IMR-90 (cell line): ENCODE measurements around the gene WNT3. TPM values are rescaled to one million over a fixed set of nuclear protein-coding genes. Genes with fewer than 3 reads are reported as not detected.

Experiments used
- ATAC-seq: fragments of 200-7000 bp; cut with Tn5 transposase; 2 replicates; pipeline ENCODE4 v1.9.1; 2020; ENCODE audit warnings: low read depth, mild to moderate bottlenecking, moderate library complexity
- BruUV-seq: library from RNA; stranded (reverse); fragments of 400-500 nt; replicated peaks from 2 replicates; lab custom pipeline; 2021; lab: Mats Ljungman, UMichigan
- CTCF ChIA-PET: fragments of 300-600 bp; formaldehyde crosslinking; extraction: SDS; loops from one replicate; lab custom pipeline; 2021; ENCODE audit warnings: antibody characterized with exemption; lab: Yijun Ruan, JAX
- POLR2A ChIA-PET: fragments of 300-600 bp; sonication (Branson Sonifier 250); formaldehyde crosslinking; loops from one replicate; lab custom pipeline; 2022; ENCODE audit warnings: antibody characterized with exemption; ENCODE audit not compliant: unreplicated experiment; lab: Charles Lee
- DNase-seq: peaks from one replicate; pipeline ENCODE4 v3.0.0; 2013
- H2AFZ ChIP-seq: replicated peaks from 2 replicates; pipeline ENCODE3; 2013; ENCODE audit warnings: low read length, mild to moderate bottlenecking; ENCODE audit not compliant: poor library complexity
- H2AK5ac ChIP-seq: 2 replicates; pipeline ENCODE4 v1.6.1; 2013; ENCODE audit warnings: low read depth, low read length, inconsistent platforms
- H2AK9ac ChIP-seq: replicated peaks from 2 replicates; pipeline ENCODE3; 2013; ENCODE audit warnings: mild to moderate bottlenecking, low read depth, low read length, moderate library complexity; ENCODE audit not compliant: poor library complexity
- H2BK120ac ChIP-seq: 2 replicates; pipeline ENCODE4 v1.6.1; 2013; ENCODE audit warnings: low read depth, low read length, inconsistent platforms
- H2BK15ac ChIP-seq: 3 replicates; pipeline ENCODE4 v1.6.1; 2013; ENCODE audit warnings: low read depth, low read length, inconsistent platforms
- H2BK20ac ChIP-seq: 2 replicates; pipeline ENCODE4 v1.6.1; 2013; ENCODE audit warnings: low read depth, mild to moderate bottlenecking, inconsistent platforms, low read length, moderate library complexity
- H2BK5ac ChIP-seq: 2 replicates; pipeline ENCODE4 v1.6.1; 2013; ENCODE audit warnings: mild to moderate bottlenecking, low read depth, low read length, inconsistent platforms; ENCODE audit not compliant: poor library complexity, severe bottlenecking
- H3K14ac ChIP-seq: replicated peaks from 2 replicates; pipeline ENCODE4 v1.6.1; 2013; ENCODE audit warnings: low read depth, low read length, inconsistent platforms
- H3K18ac ChIP-seq: 2 replicates; pipeline ENCODE4 v1.6.1; 2013; ENCODE audit warnings: low read depth, low read length, control low read depth
- H3K23ac ChIP-seq: 2 replicates; pipeline ENCODE4 v1.6.1; 2013; ENCODE audit warnings: low read depth, low read length, inconsistent platforms
- H3K27ac ChIP-seq: 2 replicates; pipeline ENCODE4 v1.5.1; 2013; ENCODE audit warnings: mild to moderate bottlenecking, control low read depth, low read length; ENCODE audit not compliant: insufficient read depth
- H3K27me3 ChIP-seq: 2 replicates; pipeline ENCODE4 v1.6.1; 2013; ENCODE audit warnings: low read length; ENCODE audit not compliant: control insufficient read depth, insufficient read depth
- H3K36me3 ChIP-seq: 2 replicates; pipeline ENCODE4 v1.6.1; 2013; ENCODE audit warnings: low read length, mixed read lengths; ENCODE audit not compliant: control insufficient read depth, insufficient read depth
- H3K4ac ChIP-seq: 2 replicates; pipeline ENCODE4 v1.6.1; 2013; ENCODE audit warnings: low read depth, low read length, inconsistent platforms
- H3K4me1 ChIP-seq: 2 replicates; pipeline ENCODE4 v1.6.1; 2013; ENCODE audit warnings: low read length, mixed read lengths; ENCODE audit not compliant: control insufficient read depth, insufficient read depth
- H3K4me2 ChIP-seq: 2 replicates; pipeline ENCODE4 v1.6.1; 2013; ENCODE audit warnings: low read depth, mild to moderate bottlenecking, control low read depth, low read length, moderate library complexity
- H3K4me3 ChIP-seq: 2 replicates; pipeline ENCODE4 v1.5.1; 2013; ENCODE audit warnings: low read depth, mild to moderate bottlenecking, control low read depth, low read length, moderate library complexity; ENCODE audit not compliant: insufficient read depth
- H3K56ac ChIP-seq: 2 replicates; pipeline ENCODE4 v1.6.1; 2013; ENCODE audit warnings: low read length, inconsistent platforms; ENCODE audit not compliant: insufficient read depth; ENCODE audit errors: extremely low read depth
- H3K79me1 ChIP-seq, 2 experiments: 2 replicates each; pipeline ENCODE4 v1.6.1; 2013; ENCODE audit warnings: low read length in 2 of 2, inconsistent platforms in 1 of 2, low read depth in 1 of 2
- H3K9ac ChIP-seq: 2 replicates; pipeline ENCODE4 v1.6.1; 2013; ENCODE audit warnings: low read depth, low read length, control low read depth
- H3K9me1 ChIP-seq: 2 replicates; pipeline ENCODE4 v1.6.1; 2013; ENCODE audit warnings: low read length, inconsistent platforms; ENCODE audit not compliant: insufficient read depth
- H3K9me3 ChIP-seq: 2 replicates; pipeline ENCODE4 v1.6.1; 2013; ENCODE audit warnings: low read length; ENCODE audit not compliant: control insufficient read depth, insufficient read depth
- H4K20me1 ChIP-seq: 2 replicates; pipeline ENCODE4 v1.6.1; 2013; ENCODE audit warnings: low read length, inconsistent platforms; ENCODE audit not compliant: insufficient read depth
- H4K5ac ChIP-seq: 2 replicates; pipeline ENCODE4 v1.6.1; 2013; ENCODE audit warnings: mild to moderate bottlenecking, low read depth, low read length, control low read depth
- H4K8ac ChIP-seq, 2 experiments: 2 replicates each; pipeline ENCODE4 v1.6.1; 2013; ENCODE audit warnings: low read depth in 2 of 2, low read length in 2 of 2, control low read depth in 1 of 2, inconsistent platforms in 1 of 2
- H4K91ac ChIP-seq: 2 replicates; pipeline ENCODE4 v1.6.1; 2013; ENCODE audit warnings: low read depth, low read length, inconsistent platforms; ENCODE audit not compliant: insufficient read depth
- CEBPB ChIP-seq: IDR thresholded peaks from 2 replicates; pipeline ENCODE4 v1.6.1; 2012; ENCODE audit warnings: low read depth, low read length, improper control_type of control experiment
- CTCF ChIP-seq: conservative IDR thresholded peaks from 2 replicates; pipeline ENCODE4 v1.5.1; 2012; ENCODE audit warnings: mild to moderate bottlenecking, low read depth, low read length, improper control_type of control experiment
- ELK1 ChIP-seq: fragments of 150-350 bp; IDR thresholded peaks from 2 replicates; pipeline ENCODE4 v1.6.1; 2016; ENCODE audit warnings: low read depth, mild to moderate bottlenecking, low read length, moderate library complexity, borderline replicate concordance
- MAZ ChIP-seq: IDR thresholded peaks from 2 replicates; pipeline ENCODE4 v1.6.1; 2012; ENCODE audit warnings: low read depth, mild to moderate bottlenecking, low read length, improper control_type of control experiment, moderate library complexity, borderline replicate concordance
- MXI1 ChIP-seq: IDR thresholded peaks from 2 replicates; pipeline ENCODE4 v1.6.1; 2012; ENCODE audit warnings: low read depth, mild to moderate bottlenecking, low read length, moderate library complexity, borderline replicate concordance
- RAD21 ChIP-seq: IDR thresholded peaks from 2 replicates; pipeline ENCODE4 v1.6.1; 2012; ENCODE audit warnings: low read length, improper control_type of control experiment
- WGBS, 2 experiments: methylation state at CpG; one replicate each; pipeline versions ENCODE4 v1.1.5 to v1.1.7; 2013; ENCODE audit warnings: missing lambda C conversion rate in 2 of 2; ENCODE audit not compliant: insufficient read length in 1 of 2; ENCODE audit errors: extremely low coverage in 2 of 2; 5-methylcytosine and 5-hydroxymethylcytosine counted together
- dilution Hi-C: fragments of 300-500 bp; cut with HindIII; formaldehyde crosslinking; loops from one replicate; pipeline ENCODE4 v1.14.3; 2018; ENCODE audit warnings: low sequenced_read_pairs; ENCODE audit not compliant: unreplicated experiment
- in situ Hi-C: fragments of 300-500 bp; cut with MboI; formaldehyde crosslinking; loops from 3 replicates; pipeline ENCODE4 v1.14.3; 2019; ENCODE audit warnings: low sequenced_read_pairs, inconsistent platforms, mixed read lengths
- intact Hi-C: fragments of 100-400 bp; cut with micrococcal nuclease; formaldehyde crosslinking; loops from 2 replicates; pipeline ENCODE4 v1.10.0; 2022
- polyA plus RNA-seq, 3 experiments: library from polyadenylated mRNA; depleted of rRNA; stranded (reverse); fragments of >200 nt; gene quantifications; 2 replicates each; pipeline ENCODE4 v1.2.3, GENCODE V29; 2012; ENCODE audit warnings: low replicate concordance in 1 of 3
- total RNA-seq: library from RNA; depleted of rRNA; stranded (reverse); fragments of >200 nt; gene quantifications from 2 replicates; pipeline ENCODE4 v1.2.3, GENCODE V29; 2012

The WNT3 gene
- total and polyA plus RNA-seq, 2 of the 4 experiments (the other 2 are of a cell fraction), result 0.72 to 1.0 TPM

GRCh38 chr17:46773676-46774075 lies 44.8 kb downstream of the WNT3 start:
- Histone ChIP-seq H4K91ac (no peak overlapping the region), H2BK120ac (no peak overlapping the region), H3K23ac (no peak overlapping the region), H3K9ac (no peak overlapping the region), H2AFZ (no peak overlapping the region), H3K4ac (no peak overlapping the region), H2BK20ac (no peak overlapping the region), H3K27me3 (peaks cover 3% of the 10 kb centered on the region; the same call in 1 of the 2 replicates), H3K4me3 (no peak overlapping the region), H3K9me3 (no peaks in the 10 kb centered on the region), H3K36me3 (no peaks in the 10 kb centered on the region), H3K4me2 (no peak overlapping the region), H3K14ac (no peak overlapping the region), H3K56ac (no peak overlapping the region), H2BK15ac (no peak overlapping the region), H4K8ac (no peak overlapping the region), H3K27ac (no peak overlapping the region), H3K18ac (no peak overlapping the region), H2BK5ac (no peak overlapping the region), H3K79me1 (0 out of 4 replicates have a peak, but pooled peaks cover 0 to 5% of the 10 kb centered on the region in 2 experiments), H4K5ac (no peak overlapping the region), H2AK5ac (no peak overlapping the region), H2AK9ac (no peak overlapping the region), H4K20me1 (no peaks in the 10 kb centered on the region), H3K9me1 (peaks cover 7% of the 10 kb centered on the region; the same call in 1 of the 2 replicates), H3K4me1 (no peaks in the 10 kb centered on the region; the same call in none of the 2 replicates)
- TF ChIP-seq RAD21 (no peak), CEBPB (no peak), MXI1 (no peak), CTCF (no peak), ELK1 (no peak), MAZ (no peak)
- in situ Hi-C loops, result no loop called here
- no TSS peak for BruUV-seq
- ATAC-seq (no peak), DNase-seq (no peak)
- CTCF ChIA-PET, result no interaction called here
- dilution Hi-C loops, result no loop called here
- intact Hi-C loops, result loop anchor here (5.0 kb wide), 1 partner anchor 44 kb away; the partner anchor contains the start of gene WNT3
- POLR2A ChIA-PET, result no interaction called here
- WGBS, 2 experiments, result 87% methylated on average over 14 of the region's 15 CpGs; no CpG with 5 or more reads in 1 of the 2 experiments
